ENCODE results near the gene CFL2.

- TF ChIP-seq CTCF (conservative IDR thresholded peaks at IDR 0.05; ENCODE audit: low read length) (no peak), EZH2phosphoT487 (IDR thresholded peaks at IDR 0.05; ENCODE audit: borderline replicate concordance) (no peak)
These were observed 33.5 kb downstream of the CFL2 start for GRCh38 chr14:34680806-34681479.
